ENCODE results near the gene POMT1.

- no peak for TF ChIP-seq CTCF (IDR thresholded peaks at IDR 0.05; ENCODE audit: low read length)
- no peak for TF ChIP-seq EZH2 (IDR thresholded peaks at IDR 0.05; ENCODE audit: borderline replicate concordance, low read length)
Observed at GRCh38 chr9:131499254-131499767, 3.4 kb upstream of the POMT1 start.

Data from OCI-LY1 (cell line).